Sciatic nerve (tissue), 2 donors: ENCODE data around the gene DMAC1. TPM values are rescaled to one million over a fixed set of nuclear protein-coding genes. Genes with fewer than 3 reads are reported as not detected.

Experiments
- ATAC-seq: fragments of 200-7000 bp; cut with Tn5 transposase; one replicate; pipeline ENCODE4 v1.9.1; 2020; ENCODE audit warnings: mild to moderate bottlenecking, moderate library complexity
- DNase-seq: peaks from one replicate; pipeline ENCODE4 v3.0.0-alpha.2; 2020; ENCODE audit warnings: low spot score
- intact Hi-C: fragments of 100-400 bp; cut with DNase I; formaldehyde crosslinking; loops from one replicate; pipeline ENCODE4 v1.14.2; 2022
- total RNA-seq: library from RNA; stranded (reverse); fragmentation: NEBNext Ultra II Directional; extraction: Animal tissue kit (Norgen Biotek cat#: 25700); gene quantifications from one replicate; pipeline ENCODE4 v1.2.1, GENCODE V29; 2021
- donor health status: DM: no; HTN: no; CAD: no.
- donor health status: DM: no; HTN: no; CAD: no.

DMAC1 gene
- total RNA-seq, 1 donor from 2014 or later, result 37.0 TPM

GRCh38 chr9:7788772-7789171 is 10.8 kb downstream of the DMAC1 start:
- intact Hi-C loops, result no loop called here
- no peak for DNase-seq
- no peak for ATAC-seq

- intact Hi-C loops, result no loop called here
Measured at GRCh38 chr9:7785813-7786212, 13.8 kb downstream of the DMAC1 start.

GRCh38 chr9:7784472-7784871 is 15.1 kb downstream of the DMAC1 start:
- intact Hi-C loops, result no loop called here
- no peak for ATAC-seq
- no peak for DNase-seq

More at GRCh38 chr9:7785813-7786212, 13.8 kb downstream of the DMAC1 start:
- no peak for DNase-seq
- no peak for ATAC-seq

GRCh38 chr9:7783635-7784063 is 15.9 kb downstream of the DMAC1 start:
- DNase-seq (no peak), ATAC-seq (no peak)
- intact Hi-C loops, result no loop called here

- intact Hi-C loops, result no loop called here
- ATAC-seq (no peak), DNase-seq (no peak)
Measured at GRCh38 chr9:7782400-7783120, 17.0 kb downstream of the DMAC1 start.

- ATAC-seq, result no peak
- DNase-seq, result no peak
- intact Hi-C loops, result no loop called here
Measured at GRCh38 chr9:7780261-7780988, 19.2 kb downstream of the DMAC1 start.

- intact Hi-C loops, result no loop called here
- no peak for ATAC-seq
- DNase-seq, result no peak
Measured at GRCh38 chr9:7778851-7779600, 20.6 kb downstream of the DMAC1 start.

GRCh38 chr9:7777771-7778170 is 21.8 kb downstream of the DMAC1 start:
- intact Hi-C loops, result no loop called here

GRCh38 chr9:7770111-7770510 is 29.5 kb downstream of the DMAC1 start:
- intact Hi-C loops, result no loop called here
- no peak for DNase-seq
- no peak for ATAC-seq

More at GRCh38 chr9:7777771-7778170, 21.8 kb downstream of the DMAC1 start:
- no peak for DNase-seq
- no peak for ATAC-seq

GRCh38 chr9:7762600-7762999 is 37.0 kb downstream of the DMAC1 start:
- DNase-seq, result no peak
- intact Hi-C loops, result no loop called here
- no peak for ATAC-seq

GRCh38 chr9:7760014-7760415 is 39.6 kb downstream of the DMAC1 start:
- peak; percentile 96 for ATAC-seq
- intact Hi-C loops, result no loop called here

GRCh38 chr9:7756088-7756487 is 43.5 kb downstream of the DMAC1 start:
- DNase-seq, result no peak
- intact Hi-C loops, result loop anchor here (10.0 kb wide), 1 partner anchor 61 kb away; no protein-coding TSS in a partner anchor
- no peak for ATAC-seq

More at GRCh38 chr9:7760014-7760415, 39.6 kb downstream of the DMAC1 start:
- no peak for DNase-seq

GRCh38 chr9:7752481-7752880 is 47.1 kb downstream of the DMAC1 start:
- intact Hi-C loops, result loop anchor here (10.0 kb wide), 1 partner anchor 58 kb away; no protein-coding TSS in a partner anchor

More at GRCh38 chr9:7752481-7752880, 47.1 kb downstream of the DMAC1 start:
- ATAC-seq (no peak), DNase-seq (no peak)
